ENCODE data around the gene NMU.

DNA sequence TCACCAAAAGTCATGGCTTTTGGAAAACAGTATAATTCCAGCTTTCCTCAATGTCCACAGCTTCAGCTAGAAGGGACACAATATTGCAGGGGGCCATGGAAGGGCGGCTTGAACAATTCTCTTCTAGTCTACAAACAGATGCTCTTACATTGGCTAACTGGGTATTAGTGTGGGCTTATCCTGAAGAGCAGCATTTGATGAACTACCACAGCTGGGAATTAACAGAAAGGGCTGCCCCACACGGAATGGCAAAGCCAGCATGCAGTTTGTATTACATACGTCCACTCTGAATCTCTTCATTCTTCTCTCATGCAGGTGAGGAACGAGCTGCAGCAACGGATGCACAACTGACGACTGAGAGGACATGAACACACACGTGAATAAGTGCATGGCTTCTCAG, 31.1 kb downstream of the NMU start:
- TF ChIP-seq, protein P1, sequence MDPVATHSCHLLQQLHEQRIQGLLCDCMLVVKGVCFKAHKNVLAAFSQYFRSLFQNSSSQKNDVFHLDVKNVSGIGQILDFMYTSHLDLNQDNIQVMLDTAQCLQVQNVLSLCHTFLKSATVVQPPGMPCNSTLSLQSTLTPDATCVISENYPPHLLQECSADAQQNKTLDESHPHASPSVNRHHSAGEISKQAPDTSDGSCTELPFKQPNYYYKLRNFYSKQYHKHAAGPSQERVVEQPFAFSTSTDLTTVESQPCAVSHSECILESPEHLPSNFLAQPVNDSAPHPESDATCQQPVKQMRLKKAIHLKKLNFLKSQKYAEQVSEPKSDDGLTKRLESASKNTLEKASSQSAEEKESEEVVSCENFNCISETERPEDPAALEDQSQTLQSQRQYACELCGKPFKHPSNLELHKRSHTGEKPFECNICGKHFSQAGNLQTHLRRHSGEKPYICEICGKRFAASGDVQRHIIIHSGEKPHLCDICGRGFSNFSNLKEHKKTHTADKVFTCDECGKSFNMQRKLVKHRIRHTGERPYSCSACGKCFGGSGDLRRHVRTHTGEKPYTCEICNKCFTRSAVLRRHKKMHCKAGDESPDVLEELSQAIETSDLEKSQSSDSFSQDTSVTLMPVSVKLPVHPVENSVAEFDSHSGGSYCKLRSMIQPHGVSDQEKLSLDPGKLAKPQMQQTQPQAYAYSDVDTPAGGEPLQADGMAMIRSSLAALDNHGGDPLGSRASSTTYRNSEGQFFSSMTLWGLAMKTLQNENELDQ (tag by site-specific recombination; IDR thresholded peaks at IDR 0.05; ENCODE audit: low read depth), result no peak
- no peak for TF ChIP-seq ZNF76 (tag by site-specific recombination; IDR thresholded peaks at IDR 0.05; ENCODE audit: borderline replicate concordance, low read depth)
- TF ChIP-seq, protein P2, sequence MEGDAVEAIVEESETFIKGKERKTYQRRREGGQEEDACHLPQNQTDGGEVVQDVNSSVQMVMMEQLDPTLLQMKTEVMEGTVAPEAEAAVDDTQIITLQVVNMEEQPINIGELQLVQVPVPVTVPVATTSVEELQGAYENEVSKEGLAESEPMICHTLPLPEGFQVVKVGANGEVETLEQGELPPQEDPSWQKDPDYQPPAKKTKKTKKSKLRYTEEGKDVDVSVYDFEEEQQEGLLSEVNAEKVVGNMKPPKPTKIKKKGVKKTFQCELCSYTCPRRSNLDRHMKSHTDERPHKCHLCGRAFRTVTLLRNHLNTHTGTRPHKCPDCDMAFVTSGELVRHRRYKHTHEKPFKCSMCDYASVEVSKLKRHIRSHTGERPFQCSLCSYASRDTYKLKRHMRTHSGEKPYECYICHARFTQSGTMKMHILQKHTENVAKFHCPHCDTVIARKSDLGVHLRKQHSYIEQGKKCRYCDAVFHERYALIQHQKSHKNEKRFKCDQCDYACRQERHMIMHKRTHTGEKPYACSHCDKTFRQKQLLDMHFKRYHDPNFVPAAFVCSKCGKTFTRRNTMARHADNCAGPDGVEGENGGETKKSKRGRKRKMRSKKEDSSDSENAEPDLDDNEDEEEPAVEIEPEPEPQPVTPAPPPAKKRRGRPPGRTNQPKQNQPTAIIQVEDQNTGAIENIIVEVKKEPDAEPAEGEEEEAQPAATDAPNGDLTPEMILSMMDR (tag by site-specific recombination; IDR thresholded peaks at IDR 0.05), result no peak
